Aorta (tissue), 5 donors: ENCODE measurements around the gene EFNA4. TPM values are rescaled to one million over a fixed set of nuclear protein-coding genes. Genes with fewer than 3 reads are reported as not detected.

Source experiments
- ATAC-seq: fragments of 200-7000 bp; cut with Tn5 transposase; one replicate; pipeline ENCODE4 v1.9.1; 2022; ENCODE audit warnings: moderate library complexity; ENCODE audit not compliant: low FRiP score
- DNase-seq, 2 donors: peaks; one replicate each; pipeline ENCODE4 v3.0.0-alpha.2; 2020
- H3K27ac ChIP-seq, 2 donors: one replicate each; pipeline ENCODE4 v1.5.1; 2013; ENCODE audit warnings: low read length in 2 of 2, mild to moderate bottlenecking in 2 of 2, moderate library complexity in 2 of 2, control low read depth in 1 of 2, inconsistent platforms in 1 of 2, low read depth in 1 of 2
- H3K27me3 ChIP-seq, 2 donors: one replicate each; pipeline ENCODE4 v1.6.1; 2013; ENCODE audit warnings: control low read depth in 1 of 2, low read length in 1 of 2, mild to moderate bottlenecking in 1 of 2, moderate library complexity in 1 of 2; ENCODE audit not compliant: insufficient read depth in 2 of 2, control insufficient read depth in 1 of 2
- H3K36me3 ChIP-seq, 2 donors: one replicate each; pipeline ENCODE4 v1.6.1; 2013; ENCODE audit warnings: control low read depth in 1 of 2, low read length in 1 of 2, mild to moderate bottlenecking in 1 of 2; ENCODE audit not compliant: insufficient read depth in 2 of 2, control insufficient read depth in 1 of 2
- H3K4me1 ChIP-seq, 2 donors: one replicate each; pipeline ENCODE4 v1.6.1; 2013; ENCODE audit warnings: low read length in 2 of 2, control low read depth in 1 of 2, mild to moderate bottlenecking in 1 of 2, moderate library complexity in 1 of 2; ENCODE audit not compliant: insufficient read depth in 2 of 2, control insufficient read depth in 1 of 2
- H3K4me3 ChIP-seq, 2 donors: one replicate each; pipeline ENCODE4 v1.5.1; 2013; ENCODE audit warnings: low read length in 2 of 2, control low read depth in 1 of 2, mild to moderate bottlenecking in 1 of 2
- H3K9me3 ChIP-seq: one replicate; pipeline ENCODE4 v1.6.1; 2013; ENCODE audit warnings: mild to moderate bottlenecking, low read length; ENCODE audit not compliant: control insufficient read depth
- WGBS, 2 donors: extraction: QIAGEN DNeasy Blood & Tissue Kit; methylation state at CpG; one replicate each; pipeline ENCODE4 v1.1.7; 2013; 5-methylcytosine and 5-hydroxymethylcytosine counted together
- intact Hi-C, 2 donors: fragments of 100-400 bp; cut with DNase I; formaldehyde crosslinking; loops; one replicate each; pipeline versions ENCODE4 v1.14.2 to v1.15.0; 2022
- polyA plus RNA-seq, 2 donors: library from polyadenylated mRNA; stranded (reverse); fragments of 200-250 nt; gene quantifications; one replicate each; pipeline ENCODE4 v1.2.3, GENCODE V29; 2013
- total RNA-seq, 2 donors: library from RNA; stranded (reverse); fragmentation: NEBNext Ultra II Directional; extraction: Animal tissue kit (Norgen Biotek cat#: 25700); gene quantifications; one replicate each; pipeline ENCODE4 v1.2.1, GENCODE V29; 2021
- donor health status: healthy with polysubstance abuse.
- donor health status: Bipolar disorder and iron deficiency.
- donor health status: DM: no; HTN: no; CAD: no.
- donor health status: DM: no; HTN: no; CAD: no.
- donor health status: DM: yes; HTN: yes; CAD: no.

Gene EFNA4
- total and polyA plus RNA-seq, 4 donors: 3.0 to 5.7 (median 4.0) TPM

DNA sequence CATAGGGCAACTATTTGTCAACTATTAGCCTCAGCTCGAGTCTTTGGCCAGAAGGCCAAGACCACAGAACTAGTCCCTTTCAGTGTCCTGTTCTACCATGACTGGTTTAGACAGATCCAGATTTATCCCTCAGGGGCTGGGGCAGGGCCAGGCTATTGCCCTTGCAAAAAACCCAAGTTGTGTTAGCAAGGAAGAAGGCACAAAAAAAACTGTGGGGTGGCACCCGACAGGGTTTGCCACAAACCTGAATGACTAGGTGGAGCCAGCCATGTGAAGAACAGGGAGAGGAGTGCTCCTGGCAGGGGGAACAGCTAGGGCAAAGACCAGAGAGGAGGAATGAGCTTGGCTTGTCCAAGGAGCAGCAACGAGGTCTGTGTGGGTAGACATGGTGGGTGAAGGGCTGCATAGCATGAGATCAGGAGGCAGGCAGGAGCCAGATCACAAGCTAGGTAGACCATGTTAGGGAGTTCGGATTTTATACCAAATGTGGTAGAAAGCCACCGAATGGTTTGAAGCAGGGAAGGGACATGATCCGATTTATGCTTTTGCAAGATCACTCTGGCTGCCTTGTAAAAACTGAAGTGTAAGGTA is 25.6 kb upstream of the EFNA4 start:
- Histone ChIP-seq H3K36me3 (no peaks in the 10 kb centered on the region), H3K9me3 (no peaks in the 10 kb centered on the region), H3K4me1 (no peaks in the 10 kb centered on the region), H3K27ac (no peak overlapping the region), H3K27me3 (no peaks in the 10 kb centered on the region), H3K4me3 (no peak overlapping the region)
- WGBS, 2 donors: 82 to 86% methylated on average over 6 of the region's 6 CpGs
- intact Hi-C loops: no loop called here
- no peak for DNase-seq
- ATAC-seq: no peak

GRCh38 chr1:155038602-155039307 is 24.8 kb upstream of the EFNA4 start:
- Histone ChIP-seq H3K27me3 (no peaks in the 10 kb centered on the region), H3K27ac (no peak overlapping the region), H3K4me1 (no peaks in the 10 kb centered on the region), H3K9me3 (no peaks in the 10 kb centered on the region), H3K4me3 (no peak overlapping the region), H3K36me3 (no peaks in the 10 kb centered on the region)
- DNase-seq (no peak), ATAC-seq (no peak)
- intact Hi-C loops: no loop called here
- 42 to 48% methylated on average over 8 of the region's 8 CpGs for WGBS, 2 donors

- H3K27ac ChIP-seq: no peak overlapping the region
- no peak for DNase-seq
- no peak for ATAC-seq
- H3K4me3 ChIP-seq: no peak overlapping the region
- no peaks in the 10 kb centered on the region for H3K36me3 ChIP-seq
- no peaks in the 10 kb centered on the region for H3K4me1 ChIP-seq
- no peaks in the 10 kb centered on the region for H3K9me3 ChIP-seq
- WGBS, 2 donors: 84% methylated on average over 4 of the region's 4 CpGs
- intact Hi-C loops: no loop called here
- no peaks in the 10 kb centered on the region for H3K27me3 ChIP-seq
These were observed 24.3 kb upstream of the EFNA4 start for GRCh38 chr1:155039308-155039669.

DNA sequence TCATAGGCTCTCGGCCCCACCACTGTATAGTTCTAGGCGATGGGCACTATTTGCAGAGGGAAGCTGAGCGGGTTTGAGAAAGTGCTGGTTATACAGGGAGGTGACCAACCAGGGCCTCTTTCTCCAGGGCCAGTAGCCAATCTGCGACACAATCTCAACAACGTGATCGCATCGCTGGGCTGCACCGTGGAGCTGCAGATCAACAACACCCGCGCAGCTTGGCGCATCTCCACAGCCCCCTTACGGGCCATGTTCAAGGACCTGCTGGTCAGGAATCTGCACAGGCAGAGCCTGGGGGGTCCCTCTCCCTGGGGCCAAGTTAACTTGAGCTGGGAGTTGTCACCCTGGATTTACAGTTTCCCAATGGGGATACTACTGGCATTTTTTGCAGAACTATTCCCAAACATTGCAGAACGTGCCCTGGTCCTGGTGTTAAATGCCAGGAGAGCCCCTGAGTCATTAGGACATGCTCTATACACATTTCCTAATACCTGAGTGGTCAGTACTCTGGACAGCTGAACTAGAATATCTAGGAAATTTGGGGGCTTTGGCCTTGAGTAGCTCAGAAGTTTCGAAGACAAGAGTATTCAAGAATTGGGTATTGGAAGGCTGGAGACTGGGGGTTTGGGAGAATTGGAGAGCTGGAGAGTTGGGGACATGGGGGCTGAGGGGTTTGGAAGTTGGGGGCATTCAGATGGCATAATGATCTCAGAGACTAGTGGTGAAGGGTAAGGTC is 23.0 kb upstream of the EFNA4 start:
- Histone ChIP-seq H3K4me3 (no peak overlapping the region), H3K36me3 (no peaks in the 10 kb centered on the region), H3K9me3 (no peaks in the 10 kb centered on the region), H3K27me3 (no peaks in the 10 kb centered on the region), H3K27ac (no peak overlapping the region), H3K4me1 (no peaks in the 10 kb centered on the region)
- DNase-seq: no peak
- intact Hi-C loops: no loop called here
- no peak for ATAC-seq
- WGBS, 2 donors: 88 to 90% methylated on average over 14 of the region's 14 CpGs

GRCh38 chr1:155042789-155043188 is 20.8 kb upstream of the EFNA4 start:
- ATAC-seq: no peak
- 91 to 92% methylated on average over 5 of the region's 5 CpGs for WGBS, 2 donors
- Histone ChIP-seq H3K9me3 (no peaks in the 10 kb centered on the region), H3K4me1 (no peaks in the 10 kb centered on the region), H3K4me3 (no peak overlapping the region), H3K27me3 (no peaks in the 10 kb centered on the region), H3K27ac (no peak overlapping the region), H3K36me3 (no peaks in the 10 kb centered on the region)
- intact Hi-C loops: no loop called here
- DNase-seq: no peak

GRCh38 chr1:155043301-155043702 is 20.2 kb upstream of the EFNA4 start:
- Histone ChIP-seq H3K27ac (no peak overlapping the region), H3K9me3 (no peaks in the 10 kb centered on the region), H3K27me3 (no peaks in the 10 kb centered on the region), H3K4me1 (no peaks in the 10 kb centered on the region), H3K36me3 (no peaks in the 10 kb centered on the region), H3K4me3 (no peak overlapping the region)
- 85 to 87% methylated on average over 12 of the region's 12 CpGs for WGBS, 2 donors
- no peak for ATAC-seq
- intact Hi-C loops: no loop called here
- no peak for DNase-seq

DNA sequence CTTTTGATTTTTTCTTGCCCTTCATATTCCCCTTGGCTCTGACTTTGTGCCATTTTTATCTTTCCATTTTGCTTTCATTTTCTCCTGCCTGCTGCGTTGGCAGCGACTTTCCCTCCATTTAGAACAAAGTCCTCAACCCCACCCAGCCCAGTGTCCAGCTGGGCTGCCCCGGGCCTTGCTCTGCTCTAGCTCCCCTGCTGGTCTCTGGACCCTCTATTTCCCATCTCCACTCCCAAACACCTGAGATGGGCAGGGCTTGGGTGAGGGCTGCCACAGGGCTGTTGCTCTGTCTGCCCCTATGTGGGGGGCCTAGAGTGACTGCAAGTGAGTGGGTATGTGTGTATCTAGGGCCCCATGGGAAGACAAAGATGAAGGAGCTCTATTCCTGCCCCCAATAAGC is 19.7 kb upstream of the EFNA4 start:
- Histone ChIP-seq H3K9me3 (no peaks in the 10 kb centered on the region), H3K27ac (no peak overlapping the region), H3K4me1 (no peaks in the 10 kb centered on the region), H3K36me3 (no peaks in the 10 kb centered on the region), H3K4me3 (no peak overlapping the region), H3K27me3 (no peaks in the 10 kb centered on the region)
- no peak for DNase-seq
- no peak for ATAC-seq
- intact Hi-C loops: loop anchor here in 1 of 2 donors (2.0 kb wide), 1 partner anchor 41 kb away; no protein-coding TSS in a partner anchor
- 65 to 66% methylated on average over 3 of the region's 3 CpGs for WGBS, 2 donors

DNA sequence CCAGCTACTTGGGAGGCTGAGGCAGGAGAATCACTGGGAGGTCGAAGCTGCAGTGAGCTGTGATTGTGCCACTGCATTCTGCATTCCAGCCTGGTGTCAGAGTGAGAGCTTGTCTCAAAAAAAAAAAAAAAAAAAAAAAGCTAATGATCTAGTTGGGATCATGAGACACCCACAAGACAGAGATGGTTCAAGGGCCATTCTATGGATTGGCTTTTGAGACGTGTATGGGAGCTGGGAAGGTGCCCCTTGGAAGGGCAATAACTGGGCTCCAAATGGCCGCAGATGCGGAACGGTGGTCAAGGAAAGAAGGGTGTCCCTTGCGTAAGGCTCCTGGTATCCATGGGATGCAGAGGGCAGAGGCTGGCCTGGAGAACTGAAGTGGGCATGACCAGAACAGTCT is 19.2 kb upstream of the EFNA4 start:
- no peak overlapping the region for H3K27ac ChIP-seq
- DNase-seq: no peak
- H3K27me3 ChIP-seq: no peaks in the 10 kb centered on the region
- no peaks in the 10 kb centered on the region for H3K9me3 ChIP-seq
- no peaks in the 10 kb centered on the region for H3K36me3 ChIP-seq
- ATAC-seq: no peak
- intact Hi-C loops: loop anchor here in 1 of 2 donors (2.0 kb wide), 1 partner anchor 40 kb away; no protein-coding TSS in a partner anchor
- no peaks in the 10 kb centered on the region for H3K4me1 ChIP-seq
- no peak overlapping the region for H3K4me3 ChIP-seq
- 93 to 94% methylated on average over 6 of the region's 6 CpGs for WGBS, 2 donors
